SK-N-SH (cell line): ENCODE data around the gene C1RL. TPM values are rescaled to one million over a fixed set of nuclear protein-coding genes. Genes with fewer than 3 reads are reported as not detected.

ENCODE experiments used
- CTCF ChIA-PET: fragments of 300-600, 350-600 bp; formaldehyde crosslinking; extraction: SDS; loops from one replicate; lab custom pipeline; 2021; lab: Yijun Ruan, JAX
- POLR2A ChIA-PET: fragments of 350-600 bp; sonication (Branson Sonifier 250); formaldehyde crosslinking; extraction: SDS; loops from one replicate; lab custom pipeline; 2020; ENCODE audit warnings: antibody characterized with exemption, inconsistent platforms; lab: Yijun Ruan, JAX
- DNase-seq: peaks from one replicate; pipeline ENCODE4 v3.0.0; 2012
- H2AFZ ChIP-seq: fragments of 200-600 bp; sonication (generic); 2 replicates; pipeline ENCODE4 v1.8.1; 2016; ENCODE audit warnings: antibody characterized with exemption, mild to moderate bottlenecking, low read depth
- H3F3A ChIP-seq: fragments of 200-600 bp; sonication (generic); replicated peaks from 2 replicates; pipeline ENCODE3; 2016; ENCODE audit warnings: antibody characterized with exemption, mild to moderate bottlenecking; ENCODE audit not compliant: insufficient read depth
- H3K27ac ChIP-seq, 2 experiments: fragments of 200-500 bp in 1 of 2; fragments of 200-600 bp in 1 of 2; sonication (Bioruptor generic) in 1 of 2; sonication (generic), shearing (Covaris generic) in 1 of 2; 2 replicates each; pipeline versions ENCODE4 v1.5.1 to v1.6.1; 2014 to 2016; ENCODE audit warnings: low read depth in 2 of 2, inconsistent platforms in 1 of 2, low read length in 1 of 2, mild to moderate bottlenecking in 1 of 2, mixed read lengths in 1 of 2
- H3K27me3 ChIP-seq: fragments of 200-600 bp; sonication (generic), shearing (Covaris generic); 2 replicates; pipeline ENCODE4 v1.6.1; 2016; ENCODE audit warnings: mixed run types; ENCODE audit not compliant: insufficient read depth
- H3K36me3 ChIP-seq, 2 experiments: fragments of 200-500 bp in 1 of 2; fragments of 200-600 bp in 1 of 2; sonication (Bioruptor generic) in 1 of 2; sonication (generic) in 1 of 2; replicated peaks in 1 of 2; 2 replicates each; pipeline versions ENCODE3 to v1.5.1; 2014 to 2016; ENCODE audit warnings: low read length in 1 of 2, mild to moderate bottlenecking in 1 of 2; ENCODE audit not compliant: insufficient read depth in 2 of 2, control insufficient read depth in 1 of 2
- H3K4me1 ChIP-seq, 2 experiments: fragments of 200-500 bp in 1 of 2; fragments of 200-600 bp in 1 of 2; sonication (Bioruptor generic) in 1 of 2; sonication (generic), shearing (Covaris generic) in 1 of 2; 2 replicates each; pipeline versions ENCODE4 v1.5.1 to v1.6.1; 2014 to 2016; ENCODE audit warnings: low read depth in 1 of 2, low read length in 1 of 2, mixed run types in 1 of 2; ENCODE audit not compliant: insufficient read depth in 2 of 2, control insufficient read depth in 1 of 2
- H3K4me2 ChIP-seq: fragments of 200-600 bp; sonication (generic), shearing (Covaris generic); 2 replicates; pipeline ENCODE4 v1.6.1; 2017; ENCODE audit warnings: mixed run types
- H3K4me3 ChIP-seq, 2 experiments: fragments of 200-500 bp in 1 of 2; fragments of 200-600 bp in 1 of 2; sonication (Bioruptor generic) in 1 of 2; sonication (generic), shearing (Covaris generic) in 1 of 2; 2 replicates each; pipeline versions ENCODE4 v1.5.1 to v1.8.1; 2014 to 2016; ENCODE audit warnings: low read depth in 2 of 2, inconsistent platforms in 1 of 2, low read length in 1 of 2, mild to moderate bottlenecking in 1 of 2, mixed read lengths in 1 of 2, moderate library complexity in 1 of 2
- H3K79me2 ChIP-seq: fragments of 200-600 bp; sonication (generic); 2 replicates; pipeline ENCODE4 v1.8.1; 2017; ENCODE audit warnings: mild to moderate bottlenecking; ENCODE audit not compliant: insufficient read depth
- H3K9ac ChIP-seq: fragments of 200-600 bp; sonication (generic); 2 replicates; pipeline ENCODE4 v1.6.1; 2017; ENCODE audit warnings: mixed run types
- H3K9me2 ChIP-seq: fragments of 200-600 bp; sonication (generic); 2 replicates; pipeline ENCODE4 v1.6.1; 2017; ENCODE audit warnings: mixed run types
- H3K9me3 ChIP-seq: fragments of 200-600 bp; sonication (generic); 2 replicates; pipeline ENCODE4 v1.6.1; 2017; ENCODE audit warnings: mixed run types, mild to moderate bottlenecking, moderate library complexity
- H4K20me1 ChIP-seq: fragments of 200-600 bp; sonication (generic); 2 replicates; pipeline ENCODE4 v1.6.1; 2017; ENCODE audit warnings: mild to moderate bottlenecking, mixed run types; ENCODE audit not compliant: insufficient read depth
- EP300 ChIP-seq, 2 experiments: IDR thresholded peaks; 2 replicates each; pipeline versions ENCODE4 v1.4.0 to v1.6.1; 2012; ENCODE audit warnings: borderline replicate concordance in 1 of 2, low read depth in 1 of 2, low read length in 1 of 2
- FOSL2 ChIP-seq: IDR thresholded peaks from 2 replicates; pipeline ENCODE4 v1.4.0; 2012; ENCODE audit warnings: low read depth, mild to moderate bottlenecking, moderate library complexity, borderline replicate concordance
- GABPA ChIP-seq: IDR thresholded peaks from 2 replicates; pipeline ENCODE4 v1.4.0; 2012; ENCODE audit warnings: low read depth, mild to moderate bottlenecking
- GATA2 ChIP-seq: sonication (generic); formaldehyde crosslinking; IDR thresholded peaks from 2 replicates; pipeline ENCODE4 v1.5.0; 2020; ENCODE audit warnings: mild to moderate bottlenecking, missing genetic modification reagents
- MEF2A ChIP-seq: IDR thresholded peaks from 2 replicates; pipeline ENCODE4 v1.4.0; 2012; ENCODE audit warnings: low read depth, borderline replicate concordance
- POLR2AphosphoS5 ChIP-seq: IDR thresholded peaks from 2 replicates; pipeline ENCODE4 v1.6.1; 2012; ENCODE audit warnings: low read depth, low read length
- RAD21 ChIP-seq: IDR thresholded peaks from 2 replicates; pipeline ENCODE4 v1.6.1; 2012; ENCODE audit warnings: mild to moderate bottlenecking, low read length
- RCOR1 ChIP-seq: fragments of 150-350 bp; IDR thresholded peaks from 2 replicates; pipeline ENCODE4 v1.6.1; 2017; ENCODE audit warnings: antibody characterized with exemption, low read length
- RXRA ChIP-seq: IDR thresholded peaks from 2 replicates; pipeline ENCODE4 v1.4.0; 2012; ENCODE audit warnings: low read depth, mild to moderate bottlenecking, borderline replicate concordance
- TCF12 ChIP-seq: IDR thresholded peaks from 2 replicates; pipeline ENCODE4 v1.4.0; 2012
- TEAD4 ChIP-seq: IDR thresholded peaks from 2 replicates; pipeline ENCODE4 v1.4.0; 2012; ENCODE audit warnings: mild to moderate bottlenecking, borderline replicate concordance; ENCODE audit not compliant: insufficient read depth
- WGBS: methylation state at CpG from one replicate; pipeline ENCODE4 v1.1.6; 2017; ENCODE audit warnings: low lambda C conversion rate; 5-methylcytosine and 5-hydroxymethylcytosine counted together
- polyA plus RNA-seq, 3 experiments: library from polyadenylated mRNA; depleted of rRNA; stranded (reverse); fragments of >200 nt; gene quantifications; 2 replicates each; pipeline ENCODE4 v1.2.3, GENCODE V29; 2012
- TF ChIP-seq, protein P1 (sequence below): fragments of 150-350 bp; IDR thresholded peaks from 2 replicates; pipeline ENCODE4 v1.6.1; 2017; ENCODE audit warnings: antibody characterized with exemption, low read length, low read depth, borderline replicate concordance
- TF ChIP-seq, protein P2 (sequence below): IDR thresholded peaks from 2 replicates; pipeline ENCODE4 v1.4.0; 2012; ENCODE audit warnings: low read depth, borderline replicate concordance
- TF ChIP-seq, protein P3 (sequence below): IDR thresholded peaks from 2 replicates; pipeline ENCODE4 v1.4.0; 2012; ENCODE audit warnings: low read depth, borderline replicate concordance
- TF ChIP-seq, protein P4 (sequence below): IDR thresholded peaks from 2 replicates; pipeline ENCODE4; 2012

The C1RL gene
- polyA plus RNA-seq, 1 of the 3 experiments (the other 2 are of a cell fraction): 8.3 TPM

DNA sequence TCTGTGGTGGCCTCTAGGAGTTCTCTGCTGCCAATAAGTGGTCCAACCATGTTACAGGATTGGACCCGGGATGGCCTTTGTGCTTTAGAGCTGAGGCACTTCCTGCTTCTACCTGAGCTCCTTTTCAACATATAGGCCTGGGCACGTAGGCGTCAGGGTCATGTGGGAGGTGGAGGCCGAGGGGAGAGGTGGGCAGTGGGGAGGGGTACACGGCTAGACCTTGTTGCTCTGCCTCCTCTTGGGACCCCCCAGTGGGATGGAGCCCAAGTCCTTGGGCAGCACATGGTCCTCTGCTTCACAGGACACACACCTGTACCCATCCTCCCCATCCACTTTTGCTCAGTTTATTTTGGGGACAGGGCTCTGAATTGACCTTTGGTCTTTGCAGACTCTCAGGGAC is 12.3 kb upstream of the C1RL start:
- TF ChIP-seq, protein P1, sequence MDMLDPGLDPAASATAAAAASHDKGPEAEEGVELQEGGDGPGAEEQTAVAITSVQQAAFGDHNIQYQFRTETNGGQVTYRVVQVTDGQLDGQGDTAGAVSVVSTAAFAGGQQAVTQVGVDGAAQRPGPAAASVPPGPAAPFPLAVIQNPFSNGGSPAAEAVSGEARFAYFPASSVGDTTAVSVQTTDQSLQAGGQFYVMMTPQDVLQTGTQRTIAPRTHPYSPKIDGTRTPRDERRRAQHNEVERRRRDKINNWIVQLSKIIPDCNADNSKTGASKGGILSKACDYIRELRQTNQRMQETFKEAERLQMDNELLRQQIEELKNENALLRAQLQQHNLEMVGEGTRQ: no peak
- TF ChIP-seq, protein P2, sequence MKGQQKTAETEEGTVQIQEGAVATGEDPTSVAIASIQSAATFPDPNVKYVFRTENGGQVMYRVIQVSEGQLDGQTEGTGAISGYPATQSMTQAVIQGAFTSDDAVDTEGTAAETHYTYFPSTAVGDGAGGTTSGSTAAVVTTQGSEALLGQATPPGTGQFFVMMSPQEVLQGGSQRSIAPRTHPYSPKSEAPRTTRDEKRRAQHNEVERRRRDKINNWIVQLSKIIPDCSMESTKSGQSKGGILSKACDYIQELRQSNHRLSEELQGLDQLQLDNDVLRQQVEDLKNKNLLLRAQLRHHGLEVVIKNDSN: no peak
- TF ChIP-seq TEAD4: no peak
- no peak for TF ChIP-seq EP300 (IDR thresholded peaks at IDR 0.05; ENCODE audit: borderline replicate concordance in 1 of 2, low read depth in 1 of 2, low read length in 1 of 2)
- TF ChIP-seq TCF12: no peak
- TF ChIP-seq, protein P3, sequence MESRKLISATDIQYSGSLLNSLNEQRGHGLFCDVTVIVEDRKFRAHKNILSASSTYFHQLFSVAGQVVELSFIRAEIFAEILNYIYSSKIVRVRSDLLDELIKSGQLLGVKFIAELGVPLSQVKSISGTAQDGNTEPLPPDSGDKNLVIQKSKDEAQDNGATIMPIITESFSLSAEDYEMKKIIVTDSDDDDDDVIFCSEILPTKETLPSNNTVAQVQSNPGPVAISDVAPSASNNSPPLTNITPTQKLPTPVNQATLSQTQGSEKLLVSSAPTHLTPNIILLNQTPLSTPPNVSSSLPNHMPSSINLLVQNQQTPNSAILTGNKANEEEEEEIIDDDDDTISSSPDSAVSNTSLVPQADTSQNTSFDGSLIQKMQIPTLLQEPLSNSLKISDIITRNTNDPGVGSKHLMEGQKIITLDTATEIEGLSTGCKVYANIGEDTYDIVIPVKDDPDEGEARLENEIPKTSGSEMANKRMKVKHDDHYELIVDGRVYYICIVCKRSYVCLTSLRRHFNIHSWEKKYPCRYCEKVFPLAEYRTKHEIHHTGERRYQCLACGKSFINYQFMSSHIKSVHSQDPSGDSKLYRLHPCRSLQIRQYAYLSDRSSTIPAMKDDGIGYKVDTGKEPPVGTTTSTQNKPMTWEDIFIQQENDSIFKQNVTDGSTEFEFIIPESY: no peak
- TF ChIP-seq GABPA: no peak
- TF ChIP-seq GATA2 (CRISPR knock-in tag): no peak
- no peak for TF ChIP-seq RCOR1
- Histone ChIP-seq H3K4me1 (no peaks in the 10 kb centered on the region), H3K9ac (no peak overlapping the region), H3K4me3 (no peak overlapping the region), H3K27ac (no peak overlapping the region), H3K4me2 (no peak overlapping the region), H3K9me2 (no peaks in the 10 kb centered on the region), H2AFZ (no peak overlapping the region), H3K27me3 (peaks cover 10% of the 10 kb centered on the region; the same call in 1 of the 2 replicates), H3K9me3 (no peaks in the 10 kb centered on the region), H3F3A (no peaks in the 10 kb centered on the region), H3K36me3 (no peaks in the 10 kb centered on the region), H4K20me1 (no peaks in the 10 kb centered on the region), H3K79me2 (no peaks in the 10 kb centered on the region)
- WGBS: 80% methylated on average over 3 of the region's 5 CpGs
- no peak for DNase-seq
- CTCF ChIA-PET: interaction anchor here (0.7 to 4.7 kb wide), 4 partner anchors 9 to 42 kb away, joined by 3 to 39 read pairs (median 6); partner anchors contain the start of gene C1RL
- POLR2A ChIA-PET: no interaction called here

DNA sequence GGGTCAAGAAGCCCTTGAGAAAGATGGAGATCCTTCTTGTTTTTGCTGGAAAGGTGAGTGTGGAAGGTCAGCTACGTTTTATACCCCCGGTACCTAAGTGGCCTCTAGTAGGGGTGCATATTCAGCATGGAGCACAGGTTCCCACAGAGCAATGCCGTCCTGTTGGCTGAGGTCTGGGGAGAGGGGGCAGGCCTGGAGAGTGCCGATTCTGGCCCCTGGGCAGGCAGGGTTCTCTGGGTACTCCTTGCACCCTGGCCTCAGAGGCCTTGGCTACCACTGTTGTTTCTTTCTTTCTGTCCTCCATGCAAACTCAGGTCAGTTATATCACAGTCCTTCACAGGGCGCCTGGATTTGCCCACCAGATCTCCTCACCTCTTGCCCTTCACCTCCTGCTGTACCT is 11.2 kb upstream of the C1RL start:
- Histone ChIP-seq H2AFZ (no peak overlapping the region), H3K4me1 (no peaks in the 10 kb centered on the region), H3K27me3 (peaks cover 10% of the 10 kb centered on the region; the same call in 1 of the 2 replicates), H3K4me2 (no peak overlapping the region), H4K20me1 (no peaks in the 10 kb centered on the region), H3K9me3 (no peaks in the 10 kb centered on the region), H3K27ac (no peak overlapping the region), H3K9me2 (no peaks in the 10 kb centered on the region), H3K79me2 (no peaks in the 10 kb centered on the region), H3K4me3 (no peak overlapping the region), H3F3A (no peaks in the 10 kb centered on the region), H3K9ac (no peak overlapping the region), H3K36me3 (no peaks in the 10 kb centered on the region)
- ChIA-PET CTCF (no interaction called here), POLR2A (no interaction called here)
- DNase-seq: no peak
- WGBS: 80% methylated on average over 5 of the region's 5 CpGs
- TF ChIP-seq FOSL2 (no peak), RXRA (no peak), RAD21 (no peak), TEAD4 (no peak), MEF2A (no peak), POLR2AphosphoS5 (no peak)
- TF ChIP-seq, protein P2: no peak
- TF ChIP-seq, protein P4, sequence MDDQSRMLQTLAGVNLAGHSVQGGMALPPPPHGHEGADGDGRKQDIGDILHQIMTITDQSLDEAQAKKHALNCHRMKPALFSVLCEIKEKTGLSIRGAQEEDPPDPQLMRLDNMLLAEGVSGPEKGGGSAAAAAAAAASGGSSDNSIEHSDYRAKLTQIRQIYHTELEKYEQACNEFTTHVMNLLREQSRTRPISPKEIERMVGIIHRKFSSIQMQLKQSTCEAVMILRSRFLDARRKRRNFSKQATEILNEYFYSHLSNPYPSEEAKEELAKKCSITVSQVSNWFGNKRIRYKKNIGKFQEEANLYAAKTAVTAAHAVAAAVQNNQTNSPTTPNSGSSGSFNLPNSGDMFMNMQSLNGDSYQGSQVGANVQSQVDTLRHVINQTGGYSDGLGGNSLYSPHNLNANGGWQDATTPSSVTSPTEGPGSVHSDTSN: no peak
